Activated naive CD4-positive, alpha-beta T cell treated with Interleukin-2 at 50 U/mL for 16 hours (primary cell): Measurements from ENCODE around the gene ARMC6.
"Not testable (repeated sequence)": the region's sequence is repeated elsewhere in the genome, so short reads cannot be mapped to it uniquely, and the experiment has no call there.

Source experiments
- DNase-seq: peaks from one replicate; pipeline ENCODE4 v3.0.0-alpha.2; 2020

The ARMC6 gene

DNA sequence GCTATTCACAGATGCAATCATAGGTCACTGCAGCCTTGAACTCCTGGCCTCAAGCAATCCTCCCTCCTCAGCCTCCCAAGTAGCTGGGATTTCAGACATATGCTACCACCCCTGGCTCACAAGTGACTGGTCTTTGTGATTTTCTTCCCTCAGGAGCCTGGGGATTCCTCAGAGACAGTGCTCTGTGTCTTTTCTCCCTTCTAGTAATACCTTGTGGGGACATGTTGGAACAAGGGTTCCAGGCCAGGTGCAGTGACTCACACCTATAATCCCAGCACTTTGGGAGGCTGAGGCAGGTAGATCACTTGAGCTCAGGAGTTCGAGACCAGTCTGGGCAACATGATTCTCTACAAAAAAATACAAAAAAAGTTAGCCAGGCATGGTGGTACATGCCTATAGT, 10.0 kb upstream of the ARMC6 start:
- not testable (repeated sequence) for DNase-seq

DNA sequence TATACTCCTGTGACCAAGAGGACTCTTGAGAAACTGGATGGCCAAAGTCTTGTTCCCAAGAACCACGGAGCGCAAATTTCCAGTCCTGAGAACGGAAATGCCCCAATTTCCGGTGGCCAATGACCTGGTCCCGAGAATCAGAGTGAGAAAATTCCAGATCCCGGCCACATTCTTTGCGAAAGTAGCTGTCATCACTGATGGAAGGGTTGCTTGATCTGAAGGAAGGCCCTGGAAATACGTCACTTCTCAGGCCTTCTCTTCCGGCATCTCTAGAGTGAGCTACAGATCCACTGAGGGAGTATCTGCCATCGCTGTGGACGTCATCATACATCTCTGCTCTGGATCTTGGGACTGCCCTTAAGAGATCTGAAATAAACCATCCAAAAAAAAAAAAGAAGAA, 7.5 kb upstream of the ARMC6 start:
- DNase-seq = no peak

DNA sequence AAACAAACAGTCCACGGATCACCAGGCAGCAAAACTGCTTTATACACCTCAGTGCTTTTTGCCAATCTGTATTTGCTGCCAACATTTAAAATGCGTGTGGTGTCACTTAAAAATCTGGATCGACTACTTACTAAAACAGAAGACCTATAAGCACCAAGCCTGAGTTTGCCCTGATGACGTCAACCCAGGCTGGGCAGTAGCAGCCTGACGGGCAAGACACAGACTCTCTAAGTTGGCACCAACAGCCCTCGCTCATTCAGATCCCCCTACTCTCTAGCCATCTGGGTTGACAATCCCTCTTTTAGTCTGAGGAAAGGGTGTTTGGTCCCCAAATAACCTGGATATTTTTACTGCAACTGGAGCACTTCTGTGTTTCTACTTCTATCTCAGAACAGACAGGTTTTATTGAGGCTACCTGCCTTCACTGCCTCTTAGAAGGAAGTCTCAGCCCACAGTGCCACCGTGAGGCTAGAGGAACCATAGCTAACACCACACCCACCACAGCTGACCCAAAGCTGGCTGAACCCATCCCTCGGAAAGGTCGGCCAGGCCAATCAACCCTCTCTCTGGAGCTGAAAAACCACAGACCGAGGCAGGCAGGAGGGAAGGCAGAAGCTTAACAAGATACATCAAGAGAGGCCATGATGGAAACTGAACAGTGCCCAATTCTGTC, 7.0 kb upstream of the ARMC6 start:
- no peak for DNase-seq

DNA sequence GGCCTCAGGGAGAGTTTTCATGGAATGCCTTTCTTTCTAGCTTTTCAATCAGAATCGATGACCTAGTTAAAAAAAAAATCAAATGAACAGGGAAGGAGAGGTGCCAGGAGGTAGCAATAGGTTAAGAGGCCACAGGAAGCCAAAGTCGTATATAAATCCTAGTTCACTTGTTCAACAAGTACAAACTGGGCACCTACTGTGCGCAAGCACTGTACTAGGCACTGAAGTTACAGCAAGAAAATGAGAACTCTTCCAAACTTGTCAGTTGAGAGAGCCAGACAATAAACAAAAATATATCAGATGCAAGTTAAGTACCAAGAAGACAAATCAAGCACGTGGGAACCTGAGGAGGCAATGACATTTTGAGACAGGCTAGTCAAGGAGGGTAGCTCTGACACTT, 6.2 kb upstream of the ARMC6 start:
- no peak for DNase-seq

DNA sequence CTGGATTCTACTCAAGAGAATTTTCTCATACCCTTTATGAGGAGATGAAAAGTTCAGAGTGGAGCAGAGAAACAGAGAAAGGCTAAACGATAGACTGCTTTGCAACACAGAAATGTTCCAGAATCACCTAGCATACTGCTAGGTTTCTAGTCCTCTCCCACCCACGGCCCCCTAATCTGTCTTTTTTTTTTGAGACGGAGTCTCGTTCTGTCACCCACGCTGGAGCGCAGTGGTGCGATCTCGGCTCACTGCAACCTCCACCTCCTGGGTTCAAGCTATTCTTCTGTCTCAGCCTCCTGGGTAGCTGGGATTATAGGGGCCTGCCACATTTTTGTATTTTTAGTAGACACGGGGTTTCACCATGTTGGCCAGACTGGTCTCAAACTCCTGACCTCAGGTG, 4.9 kb upstream of the ARMC6 start:
- no peak for DNase-seq

DNA sequence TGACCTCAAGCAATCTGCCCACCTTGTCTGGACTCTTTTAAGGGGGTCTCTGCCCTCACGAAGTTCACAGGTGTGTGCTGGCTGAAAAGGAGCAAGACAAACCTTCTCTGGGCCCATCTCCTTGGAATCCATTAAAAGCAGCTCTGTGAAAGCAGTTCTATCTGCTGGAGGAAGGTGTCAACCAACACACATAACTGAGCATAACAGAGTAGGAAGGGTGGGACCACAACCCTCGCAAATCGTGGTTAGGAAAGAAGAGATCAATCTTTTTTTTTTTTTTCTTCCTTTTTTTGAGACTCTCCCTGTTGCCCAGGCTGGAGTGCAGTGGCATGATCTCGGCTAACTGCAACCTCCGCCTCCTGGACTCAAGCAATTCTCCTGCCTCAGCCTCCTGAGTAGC, 1.5 kb upstream of the ARMC6 start:
- DNase-seq = no peak

DNA sequence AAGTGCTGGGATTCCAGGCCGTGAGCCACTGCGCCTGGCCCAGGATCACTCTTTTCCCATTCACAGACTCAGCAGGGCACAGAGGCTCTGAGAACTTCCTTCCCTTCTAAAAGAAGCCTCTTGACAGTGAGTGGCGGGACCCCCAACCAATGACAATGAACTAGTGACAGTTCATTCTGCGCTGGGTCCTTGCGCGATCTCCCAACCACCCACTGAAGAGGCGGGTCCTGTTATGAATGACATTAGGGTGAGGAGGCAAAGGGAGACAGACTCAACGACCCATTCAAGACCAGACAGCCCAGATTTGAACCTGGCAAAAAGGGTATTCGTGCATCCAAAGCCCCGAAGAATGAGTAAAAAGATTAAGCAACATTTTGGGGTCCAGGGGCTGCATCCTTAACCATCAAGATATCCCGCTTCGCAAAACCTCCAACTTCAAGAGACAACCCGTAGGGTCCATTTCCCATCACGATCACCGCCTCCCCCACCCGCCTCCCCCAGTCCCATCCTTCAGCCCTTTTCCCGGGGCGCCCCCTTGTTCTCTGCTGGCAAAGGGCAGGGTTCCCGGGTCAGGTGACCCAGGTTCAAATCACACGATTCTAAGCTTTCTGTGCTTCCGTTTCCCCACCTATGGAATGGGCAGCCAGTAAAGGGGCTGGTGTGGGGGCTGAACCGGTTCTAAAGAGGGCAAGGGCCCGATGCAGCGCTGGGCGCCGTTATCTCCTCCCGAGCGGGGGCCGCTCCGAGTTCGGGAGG, 805 bp upstream of the ARMC6 start:
- DNase-seq = peak; percentile 73

DNA sequence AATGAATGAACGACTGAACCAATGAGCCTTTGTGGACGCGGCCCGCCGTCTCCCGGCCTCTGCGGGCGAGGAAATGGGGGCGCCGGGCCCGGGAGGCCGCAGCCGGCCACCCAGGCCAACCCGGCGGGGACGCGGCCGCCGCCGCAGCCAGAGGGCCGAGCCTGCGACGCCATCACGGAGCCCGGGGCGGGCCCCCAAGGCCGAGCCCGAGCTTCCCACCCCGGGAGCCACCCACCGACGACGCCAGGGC, 302 bp upstream of the ARMC6 start:
- DNase-seq = no peak

DNA sequence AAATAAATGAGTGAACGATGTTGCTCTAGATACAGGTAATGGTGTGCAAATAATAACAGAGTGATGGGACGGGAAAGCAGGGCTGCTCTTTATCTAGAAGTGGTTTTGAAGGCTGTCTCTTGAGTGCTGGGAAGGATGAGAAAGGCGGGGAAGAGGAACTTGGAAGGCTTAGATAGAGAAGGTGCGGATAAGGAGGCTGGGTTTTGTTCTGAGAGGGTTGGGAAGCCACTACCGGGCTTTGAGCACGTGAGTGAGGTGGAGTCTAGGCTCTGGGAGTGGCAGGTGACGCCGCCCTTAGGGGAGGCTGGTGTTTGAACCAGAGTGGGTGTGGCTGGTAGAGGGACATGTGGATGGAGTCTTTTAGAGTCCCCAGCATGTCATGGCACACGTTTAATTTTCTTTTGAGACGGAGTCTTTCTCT, 811 bp downstream of the ARMC6 start:
- DNase-seq = peak; percentile 77

DNA sequence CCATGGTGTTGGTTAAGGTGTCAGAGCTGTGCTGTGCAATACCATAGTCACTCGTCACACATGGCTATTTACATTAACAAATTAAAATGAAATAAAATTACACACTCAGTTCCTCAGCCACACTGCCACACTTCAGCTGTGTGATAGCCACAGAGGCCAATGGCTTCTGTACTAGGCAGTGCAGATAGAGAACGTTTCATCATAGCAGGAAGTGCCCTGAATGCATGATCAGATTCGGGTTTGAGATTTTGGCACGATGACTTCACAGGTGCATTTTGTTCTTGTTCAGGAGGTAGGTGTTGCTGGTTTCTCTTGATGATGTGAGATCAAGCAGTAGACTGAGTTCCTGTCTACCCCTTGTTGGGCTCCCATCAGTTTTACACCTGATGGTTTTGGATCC, 6.5 kb downstream of the ARMC6 start:
- no peak for DNase-seq

DNA sequence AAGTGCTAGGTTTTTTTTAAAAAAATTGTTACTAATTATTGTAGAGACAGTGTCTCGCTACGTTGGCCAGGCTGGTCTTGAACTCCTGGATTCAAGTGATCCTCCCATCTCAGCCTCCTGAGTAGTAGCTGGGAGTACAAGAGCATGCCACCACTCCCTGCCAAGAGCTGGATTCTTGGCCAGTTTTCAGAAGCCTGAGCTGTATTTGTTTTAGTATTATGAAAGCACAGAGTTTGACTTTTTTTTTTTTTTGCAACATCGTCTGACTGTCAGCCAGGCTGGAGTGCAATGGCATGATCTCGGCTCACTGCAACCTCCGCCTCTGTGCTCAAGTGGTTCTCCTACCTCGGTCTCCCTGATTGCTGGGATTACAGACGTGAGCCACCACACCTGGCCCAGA, 7.0 kb downstream of the ARMC6 start:
- no peak for DNase-seq

DNA sequence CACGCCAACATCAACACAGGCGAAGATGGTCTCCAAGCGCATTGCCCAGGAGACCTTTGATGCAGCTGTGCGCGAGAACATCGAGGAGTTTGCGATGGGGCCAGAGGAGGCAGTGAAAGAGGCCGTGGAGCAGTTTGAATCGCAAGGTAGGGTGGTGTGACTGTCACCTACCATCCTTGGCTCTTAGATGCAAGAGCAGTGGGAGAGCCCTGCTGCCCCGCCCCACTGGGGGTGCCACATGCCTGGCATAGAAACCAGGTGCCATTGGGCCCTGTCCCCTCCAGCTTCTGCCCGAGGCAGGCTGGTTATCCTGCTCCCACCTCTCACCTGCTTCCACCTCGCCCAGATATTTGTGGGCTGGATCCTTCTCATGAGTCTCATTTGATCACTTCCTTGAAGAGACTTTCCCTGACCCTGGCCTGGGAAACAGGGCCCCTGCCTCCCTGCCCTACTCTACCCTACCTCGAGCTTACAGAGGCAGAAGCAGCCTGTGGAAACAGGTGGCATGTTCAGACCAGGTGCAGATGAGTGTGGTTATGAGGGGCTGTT, 9.4 kb downstream of the ARMC6 start:
- DNase-seq = no peak

DNA sequence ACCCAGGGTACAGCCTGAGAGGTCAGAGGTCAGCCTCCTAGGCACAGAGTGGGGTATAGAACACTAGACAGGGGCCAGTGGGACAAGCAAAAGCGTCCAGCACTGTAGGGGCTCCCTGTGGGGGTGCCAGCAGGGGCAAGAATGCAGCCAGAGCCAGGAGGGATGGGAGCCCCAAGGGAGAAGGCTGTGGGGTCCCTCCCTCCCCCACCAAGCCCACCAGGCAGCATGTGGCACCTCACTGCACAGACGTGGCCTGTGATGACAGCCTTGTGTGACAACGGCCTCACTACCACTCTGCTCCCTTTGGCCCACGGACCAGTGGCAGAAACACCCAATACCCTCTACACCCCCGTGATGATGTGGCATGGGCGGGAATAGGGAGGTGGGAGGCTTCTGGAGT, 10.1 kb downstream of the ARMC6 start:
- no peak for DNase-seq

DNA sequence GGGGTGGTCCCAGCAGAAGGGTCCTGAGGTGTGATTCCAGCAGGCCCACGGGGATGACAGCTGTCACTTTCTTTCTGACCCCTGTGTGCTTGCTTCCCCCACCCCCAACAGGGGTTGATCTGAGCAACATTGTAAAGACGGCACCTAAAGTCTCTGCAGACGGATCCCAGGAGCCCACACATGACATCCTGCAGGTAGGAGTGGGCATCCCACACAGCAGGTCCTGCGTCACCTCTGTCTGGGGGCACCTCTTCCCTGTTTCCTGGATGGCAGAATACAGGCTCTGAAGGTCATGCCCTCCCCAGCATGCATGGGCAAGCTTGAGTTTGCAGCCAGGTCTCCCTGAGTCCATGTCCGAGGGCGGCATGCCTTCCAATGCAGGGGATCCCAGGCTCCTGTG, 10.5 kb downstream of the ARMC6 start:
- no peak for DNase-seq

DNA sequence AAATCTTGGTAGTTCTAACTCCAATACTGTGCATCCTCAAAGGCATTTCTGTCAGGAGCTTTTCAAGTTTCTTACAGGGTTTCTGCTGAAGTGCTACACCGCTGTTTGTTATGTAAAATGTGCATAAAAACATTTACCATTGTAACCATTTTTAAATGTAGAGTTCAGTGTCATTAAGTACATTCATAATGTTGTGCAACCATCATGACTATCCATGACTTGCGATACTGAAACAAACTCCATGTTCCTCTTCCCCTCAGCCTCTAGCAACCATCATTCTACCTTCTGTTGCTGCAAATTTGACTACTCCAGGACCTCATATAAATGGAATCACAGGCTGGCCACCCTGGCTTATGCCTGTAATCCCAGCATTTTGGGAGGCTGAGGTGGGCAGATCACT, 16.0 kb downstream of the ARMC6 start:
- no peak for DNase-seq

DNA sequence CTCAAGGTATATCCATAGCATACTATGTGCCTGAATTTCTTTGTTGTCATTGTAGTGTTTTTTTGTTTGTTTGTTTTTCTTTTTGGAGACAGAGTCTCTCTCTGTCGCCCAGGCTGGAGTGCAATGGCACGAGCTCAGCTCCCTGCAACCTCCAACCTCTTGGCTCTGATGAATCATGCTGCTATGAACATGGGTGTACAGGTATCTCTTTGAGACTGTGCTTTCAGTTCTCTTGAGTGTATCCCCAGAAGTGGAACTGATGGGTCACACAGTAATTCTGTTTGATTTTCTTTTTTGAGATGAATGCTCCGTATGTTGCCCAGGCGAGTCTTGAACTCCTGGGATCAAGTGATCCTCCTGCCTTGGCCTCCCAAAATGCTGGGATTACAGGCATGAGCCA, 16.7 kb downstream of the ARMC6 start:
- DNase-seq = no peak

DNA sequence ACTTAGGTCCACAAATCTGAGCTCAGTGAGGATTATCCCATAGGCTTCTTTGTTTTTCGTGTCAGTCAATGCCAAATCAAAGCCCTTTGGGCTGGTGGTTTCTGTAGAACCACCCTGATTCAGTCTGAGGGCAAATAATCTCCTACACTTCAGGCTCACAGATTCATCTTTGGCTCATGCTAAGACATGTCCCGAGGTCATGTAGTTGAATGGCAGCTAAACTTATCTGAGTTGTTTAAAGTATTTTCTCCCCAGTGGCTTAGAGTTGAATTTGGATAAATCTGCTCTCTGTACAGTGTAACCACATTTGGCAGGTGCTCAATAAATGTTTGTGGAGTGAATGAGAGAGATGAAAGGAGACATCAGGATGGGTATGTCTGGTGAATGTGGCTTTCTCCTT, 17.3 kb downstream of the ARMC6 start:
- no peak for DNase-seq

DNA sequence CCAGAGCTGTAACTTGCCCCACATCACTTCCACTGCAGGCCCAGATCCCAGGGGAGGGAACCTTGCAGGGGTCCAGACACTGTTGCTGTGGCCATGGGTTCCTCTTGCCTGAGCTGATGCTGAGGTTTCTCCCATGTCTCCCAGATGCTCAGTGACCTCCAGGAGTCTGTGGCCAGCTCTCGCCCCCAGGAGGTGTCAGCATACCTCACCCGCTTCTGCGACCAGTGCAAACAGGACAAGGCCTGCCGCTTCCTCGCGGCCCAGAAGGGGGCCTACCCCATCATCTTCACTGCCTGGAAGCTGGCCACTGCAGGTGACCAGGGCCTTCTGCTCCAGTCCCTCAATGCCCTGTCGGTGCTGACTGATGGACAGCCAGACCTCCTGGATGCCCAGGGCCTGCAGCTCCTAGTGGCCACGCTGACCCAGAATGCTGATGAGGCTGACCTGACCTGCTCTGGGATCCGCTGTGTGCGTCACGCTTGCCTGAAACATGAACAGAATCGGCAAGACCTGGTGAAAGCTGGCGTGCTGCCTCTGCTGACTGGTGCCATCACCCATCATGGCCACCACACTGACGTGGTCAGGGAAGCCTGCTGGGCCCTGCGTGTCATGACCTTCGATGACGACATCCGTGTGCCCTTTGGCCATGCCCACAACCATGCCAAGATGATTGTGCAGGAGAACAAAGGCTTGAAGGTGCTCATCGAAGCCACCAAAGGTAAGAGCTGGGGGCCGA, 18.2 kb downstream of the ARMC6 start:
- no peak for DNase-seq

DNA sequence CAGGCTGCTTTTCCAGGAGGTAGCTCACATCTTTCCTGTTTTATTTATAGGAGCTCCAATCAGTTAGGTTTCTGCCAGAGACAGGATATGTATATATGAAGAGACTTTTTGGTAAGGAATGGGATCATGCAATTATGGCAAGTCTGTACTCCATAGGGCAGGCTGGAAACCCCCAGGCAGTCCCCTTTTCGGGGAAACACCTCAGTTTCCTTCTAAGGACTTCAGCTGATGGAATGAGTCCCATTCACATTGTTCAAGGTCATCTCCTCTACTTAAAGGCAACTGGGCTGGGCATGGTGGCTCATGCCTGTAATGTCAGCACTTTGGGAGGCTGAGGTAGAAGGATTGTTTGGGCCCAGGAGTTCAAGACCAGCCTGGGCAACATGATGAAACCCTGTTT, 19.5 kb downstream of the ARMC6 start:
- no peak for DNase-seq

DNA sequence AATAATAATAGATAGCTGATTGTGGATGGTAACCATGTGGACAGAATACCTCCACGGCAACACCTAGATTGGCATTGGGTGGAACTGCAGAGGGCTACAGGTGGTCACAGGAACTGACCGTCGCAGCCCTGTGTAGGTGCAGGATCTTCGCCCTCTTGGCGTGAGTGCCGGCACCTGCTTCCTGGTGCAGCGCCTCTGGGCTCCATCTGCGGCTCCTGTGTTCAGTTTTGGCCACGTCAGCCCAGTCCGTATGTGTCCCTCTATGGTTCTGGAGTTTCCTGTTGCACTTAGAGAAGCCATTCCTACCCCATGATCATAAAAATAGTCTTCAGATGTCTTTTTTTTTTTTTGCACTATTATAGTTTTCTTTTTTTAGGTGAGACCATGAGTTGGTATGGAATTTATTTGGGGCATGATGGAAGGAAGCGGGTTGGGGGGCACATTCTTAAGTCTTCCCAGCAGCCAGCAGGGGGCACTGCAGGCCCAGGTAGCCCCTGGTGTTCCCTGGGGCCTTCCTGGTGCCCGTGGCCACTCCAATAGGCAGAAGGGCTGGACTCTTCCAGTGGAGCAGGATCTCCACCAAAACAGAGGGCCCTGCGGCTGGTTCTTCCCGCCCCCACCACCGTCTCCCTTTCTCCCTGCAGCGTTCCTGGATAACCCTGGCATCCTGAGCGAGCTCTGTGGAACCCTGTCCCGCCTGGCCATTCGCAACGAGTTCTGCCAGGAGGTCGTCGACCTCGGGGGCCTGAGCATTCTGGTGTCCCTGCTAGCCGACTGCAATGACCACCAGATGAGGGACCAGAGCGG, 20.3 kb downstream of the ARMC6 start:
- DNase-seq = peak; percentile 55

DNA sequence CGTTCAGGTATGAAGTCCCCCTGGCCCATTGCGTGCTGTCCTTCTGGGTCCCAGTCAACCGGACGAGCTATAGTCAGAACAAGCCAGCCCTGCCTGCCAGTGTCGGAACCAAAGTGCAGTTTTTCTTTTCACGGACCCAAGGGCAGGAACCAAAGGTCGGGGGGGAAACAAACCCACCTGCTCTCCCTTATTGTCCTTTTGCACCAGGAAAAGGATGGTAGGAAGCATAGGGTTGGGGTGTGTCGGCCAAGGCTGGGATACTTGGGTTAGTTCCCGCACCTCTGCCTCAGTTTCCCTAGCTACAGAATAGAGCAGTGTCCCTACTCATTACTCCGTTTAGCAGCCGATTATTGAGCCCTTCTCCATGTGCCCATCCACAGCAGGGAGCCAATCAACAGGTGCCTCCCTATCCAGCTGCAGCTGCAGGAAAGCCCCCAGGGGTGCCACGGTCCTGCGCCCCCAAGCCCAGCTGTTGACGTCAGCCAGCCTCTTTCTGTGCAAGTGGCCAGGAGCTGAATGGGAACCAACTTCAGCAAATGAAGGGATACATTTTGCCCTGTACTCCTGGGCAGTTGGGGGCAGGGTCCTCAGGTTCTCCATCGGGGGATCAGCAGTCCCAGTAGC, 21.0 kb downstream of the ARMC6 start:
- no peak for DNase-seq

DNA sequence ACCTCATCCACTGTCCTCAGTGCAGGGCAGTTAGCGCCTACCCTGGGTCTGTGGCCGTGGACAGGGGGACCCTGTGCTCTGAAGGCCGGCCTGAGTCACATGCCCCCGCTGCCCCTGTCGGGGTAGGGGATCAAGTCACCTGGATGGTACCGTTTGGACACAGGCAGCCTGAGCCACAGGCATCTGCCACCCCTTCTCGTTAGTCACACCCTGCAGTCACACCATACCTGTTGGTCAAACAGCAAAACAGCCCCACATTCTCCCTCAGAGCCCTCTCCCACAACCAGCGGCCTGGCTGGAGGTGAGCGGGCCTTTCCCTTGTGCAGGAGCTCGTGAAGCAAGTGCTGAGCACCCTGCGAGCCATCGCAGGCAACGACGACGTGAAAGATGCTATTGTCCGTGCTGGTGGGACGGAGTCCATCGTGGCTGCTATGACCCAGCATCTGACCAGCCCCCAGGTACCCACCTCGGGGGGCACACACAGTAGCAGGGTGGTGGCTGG, 21.6 kb downstream of the ARMC6 start:
- DNase-seq = no peak

DNA sequence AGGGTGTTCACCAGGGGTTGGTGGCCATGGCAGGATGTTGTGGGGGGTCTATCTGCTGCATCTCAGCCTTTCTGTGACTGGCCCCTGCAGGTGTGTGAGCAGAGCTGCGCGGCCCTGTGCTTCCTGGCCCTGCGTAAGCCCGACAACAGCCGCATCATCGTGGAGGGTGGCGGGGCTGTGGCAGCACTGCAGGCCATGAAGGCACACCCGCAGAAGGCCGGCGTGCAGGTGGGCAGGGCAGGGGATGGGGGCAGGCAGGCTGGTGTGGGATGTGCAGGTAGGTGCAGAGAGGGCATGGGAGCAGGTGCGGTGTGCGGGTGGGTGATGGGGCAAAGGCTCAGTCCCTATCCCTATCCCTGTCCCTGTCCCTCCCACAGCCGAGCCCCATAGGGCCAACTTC, 22.3 kb downstream of the ARMC6 start:
- DNase-seq = no peak
